K562 (cell line): Measurements from ENCODE around the gene TMEM14C. TPM values are rescaled to one million over a fixed set of nuclear protein-coding genes. Genes with fewer than 3 reads are reported as not detected.

Experiments used
- ARID1B ChIP-seq: fragments of 450-650 bp; IDR thresholded peaks from 2 replicates; pipeline ENCODE4 v1.6.1; 2016; ENCODE audit warnings: antibody characterized with exemption, mild to moderate bottlenecking, inconsistent platforms
- CBFB ChIP-seq: sonication (generic); formaldehyde crosslinking; IDR thresholded peaks from 2 replicates; pipeline ENCODE4 v1.4.0; 2020; ENCODE audit warnings: mild to moderate bottlenecking, missing genetic modification reagents
- DDX20 ChIP-seq: fragments of 450-650 bp; IDR thresholded peaks from 2 replicates; pipeline ENCODE4 v1.6.1; 2016; ENCODE audit warnings: missing genetic modification characterization, low read depth, mild to moderate bottlenecking, missing compliant biosample characterization, moderate library complexity
- GABPB2 ChIP-seq: fragments of 250-450 bp; sonication (Bioruptor Pico); conservative IDR thresholded peaks from 2 replicates; pipeline ENCODE4 v1.5.1; 2021; ENCODE audit warnings: mild to moderate bottlenecking
- NFE2 ChIP-seq: IDR thresholded peaks from 2 replicates; pipeline ENCODE4 v1.6.1; 2014; ENCODE audit warnings: antibody characterized with exemption, low read depth
- NR2C1 ChIP-seq, 2 experiments: fragments of 450-650 bp; IDR thresholded peaks; 2 replicates each; pipeline ENCODE4 v1.6.1; 2017; ENCODE audit warnings: mild to moderate bottlenecking in 2 of 2, antibody characterized with exemption in 1 of 2, inconsistent platforms in 1 of 2, missing compliant biosample characterization in 1 of 2, missing genetic modification characterization in 1 of 2
- NRF1 ChIP-seq, 2 experiments: fragments of 450-650 bp; IDR thresholded peaks in 1 of 2; conservative IDR thresholded peaks in 1 of 2; 2 replicates each; pipeline ENCODE4 v1.6.1; 2014; ENCODE audit warnings: mild to moderate bottlenecking in 2 of 2
- PTBP1 ChIP-seq: fragments of 200-400 bp; formaldehyde crosslinking; IDR thresholded peaks from 2 replicates; pipeline ENCODE4 v1.6.1; 2017; ENCODE audit warnings: low read depth, low read length
- SIRT6 ChIP-seq: IDR thresholded peaks from one replicate; pipeline ENCODE4 v1.6.1; 2012; ENCODE audit warnings: low read depth, mild to moderate bottlenecking, control low read depth, inconsistent platforms, low read length, moderate library complexity
- SNRNP70 ChIP-seq: fragments of 200-400 bp; formaldehyde crosslinking; optimal IDR thresholded peaks from 2 replicates; pipeline ENCODE3; 2017; ENCODE audit warnings: low read depth, low read length
- TCF7 ChIP-seq: sonication (generic); IDR thresholded peaks from 2 replicates; pipeline ENCODE4 v1.6.1; 2016; ENCODE audit warnings: antibody characterized with exemption, borderline replicate concordance
- TEAD4 ChIP-seq, 2 experiments: sonication (generic) in 1 of 2; formaldehyde crosslinking in 1 of 2; IDR thresholded peaks; 2 replicates each; pipeline versions ENCODE4 v1.6.1 to v1.8.0; 2012 to 2022; ENCODE audit warnings: borderline replicate concordance in 1 of 2, inconsistent platforms in 1 of 2, low read length in 1 of 2, mild to moderate bottlenecking in 1 of 2, missing genetic modification reagents in 1 of 2
- ZNF12 ChIP-seq: sonication (generic); formaldehyde crosslinking; IDR thresholded peaks from 2 replicates; pipeline ENCODE4 v1.4.0; 2020; ENCODE audit warnings: mild to moderate bottlenecking, missing genetic modification reagents
- polyA plus RNA-seq, 8 experiments: library from polyadenylated mRNA; depleted of rRNA in 4 of 8; stranded (reverse) in 5 of 8; unstranded in 3 of 8; fragments of >200 nt; fragmentation: Nextera tagmentation in 2 of 8; fragmentation: Illumina TruSeq in 1 of 8; extraction: Ambion mirVana in 2 of 8; extraction: Trizol in 1 of 8; gene quantifications; 2 replicates each; pipeline versions ENCODE4 v1.2.1 to v1.2.3, GENCODE V29; 2011 to 2014; ENCODE audit warnings: inconsistent platforms in 1 of 8, missing spikeins in 1 of 8
- total RNA-seq, 7 experiments: library from RNA; depleted of rRNA in 6 of 7; stranded (reverse); fragments of >200 nt in 6 of 7; fragmentation: Illumina TruSeq in 2 of 7; extraction: Trizol in 2 of 7; gene quantifications; 2 replicates each; pipeline versions ENCODE4 v1.2.1 to v1.2.3, GENCODE V29; 2011 to 2021; ENCODE audit warnings: low replicate concordance in 1 of 7
- TF ChIP-seq, protein P1 (sequence below): sonication (generic); formaldehyde crosslinking; IDR thresholded peaks from 2 replicates; pipeline ENCODE4 v1.8.0; 2023; ENCODE audit warnings: missing genetic modification reagents, mild to moderate bottlenecking, borderline replicate concordance
- TF ChIP-seq, protein P2 (sequence below): sonication (generic); formaldehyde crosslinking; IDR thresholded peaks from 2 replicates; pipeline ENCODE4 v1.5.0; 2020; ENCODE audit warnings: missing genetic modification reagents
- TF ChIP-seq, protein P3 (sequence below): fragments of 200-800 bp; sonication (Bioruptor generic); IDR thresholded peaks from 2 replicates; pipeline ENCODE4 v1.6.1; 2016; ENCODE audit warnings: missing genetic modification characterization, missing compliant biosample characterization

Gene TMEM14C
- total and polyA plus RNA-seq, 9 of the 15 experiments (the other 6 are each of a cell fraction or from before 2014, with no cell fraction given) = 151 to 496 (median 263) TPM

DNA sequence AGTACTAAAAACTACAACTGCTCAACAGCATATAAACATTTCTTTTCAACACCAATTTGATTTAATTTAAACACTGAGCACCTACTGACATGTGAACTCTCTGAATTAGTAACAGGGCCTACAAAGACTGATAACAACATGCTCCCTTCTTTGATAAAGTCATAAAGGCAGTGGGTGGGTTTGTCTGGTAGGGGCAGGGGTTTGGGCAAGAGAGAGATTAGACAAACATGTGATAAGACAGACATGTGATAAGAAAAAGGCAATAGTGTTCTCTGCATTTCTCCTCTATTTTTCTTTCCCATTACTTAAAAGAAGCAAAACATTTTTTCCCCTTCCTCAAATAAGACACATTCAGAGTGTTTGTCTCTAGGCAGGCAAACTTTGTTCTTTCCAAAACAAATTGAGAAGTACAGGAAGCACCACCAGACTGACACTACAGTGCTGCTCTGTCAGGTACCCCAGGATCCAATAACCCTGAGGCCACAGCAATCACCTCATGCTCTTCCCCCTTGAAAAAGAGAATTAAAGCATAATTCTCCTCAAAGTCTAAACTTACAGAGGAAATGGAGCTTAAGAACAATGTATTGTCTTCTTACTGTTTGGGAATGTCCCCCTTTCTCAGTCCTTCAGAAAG lies 40.4 kb upstream of the TMEM14C start (continued):
- TF ChIP-seq, protein P1, sequence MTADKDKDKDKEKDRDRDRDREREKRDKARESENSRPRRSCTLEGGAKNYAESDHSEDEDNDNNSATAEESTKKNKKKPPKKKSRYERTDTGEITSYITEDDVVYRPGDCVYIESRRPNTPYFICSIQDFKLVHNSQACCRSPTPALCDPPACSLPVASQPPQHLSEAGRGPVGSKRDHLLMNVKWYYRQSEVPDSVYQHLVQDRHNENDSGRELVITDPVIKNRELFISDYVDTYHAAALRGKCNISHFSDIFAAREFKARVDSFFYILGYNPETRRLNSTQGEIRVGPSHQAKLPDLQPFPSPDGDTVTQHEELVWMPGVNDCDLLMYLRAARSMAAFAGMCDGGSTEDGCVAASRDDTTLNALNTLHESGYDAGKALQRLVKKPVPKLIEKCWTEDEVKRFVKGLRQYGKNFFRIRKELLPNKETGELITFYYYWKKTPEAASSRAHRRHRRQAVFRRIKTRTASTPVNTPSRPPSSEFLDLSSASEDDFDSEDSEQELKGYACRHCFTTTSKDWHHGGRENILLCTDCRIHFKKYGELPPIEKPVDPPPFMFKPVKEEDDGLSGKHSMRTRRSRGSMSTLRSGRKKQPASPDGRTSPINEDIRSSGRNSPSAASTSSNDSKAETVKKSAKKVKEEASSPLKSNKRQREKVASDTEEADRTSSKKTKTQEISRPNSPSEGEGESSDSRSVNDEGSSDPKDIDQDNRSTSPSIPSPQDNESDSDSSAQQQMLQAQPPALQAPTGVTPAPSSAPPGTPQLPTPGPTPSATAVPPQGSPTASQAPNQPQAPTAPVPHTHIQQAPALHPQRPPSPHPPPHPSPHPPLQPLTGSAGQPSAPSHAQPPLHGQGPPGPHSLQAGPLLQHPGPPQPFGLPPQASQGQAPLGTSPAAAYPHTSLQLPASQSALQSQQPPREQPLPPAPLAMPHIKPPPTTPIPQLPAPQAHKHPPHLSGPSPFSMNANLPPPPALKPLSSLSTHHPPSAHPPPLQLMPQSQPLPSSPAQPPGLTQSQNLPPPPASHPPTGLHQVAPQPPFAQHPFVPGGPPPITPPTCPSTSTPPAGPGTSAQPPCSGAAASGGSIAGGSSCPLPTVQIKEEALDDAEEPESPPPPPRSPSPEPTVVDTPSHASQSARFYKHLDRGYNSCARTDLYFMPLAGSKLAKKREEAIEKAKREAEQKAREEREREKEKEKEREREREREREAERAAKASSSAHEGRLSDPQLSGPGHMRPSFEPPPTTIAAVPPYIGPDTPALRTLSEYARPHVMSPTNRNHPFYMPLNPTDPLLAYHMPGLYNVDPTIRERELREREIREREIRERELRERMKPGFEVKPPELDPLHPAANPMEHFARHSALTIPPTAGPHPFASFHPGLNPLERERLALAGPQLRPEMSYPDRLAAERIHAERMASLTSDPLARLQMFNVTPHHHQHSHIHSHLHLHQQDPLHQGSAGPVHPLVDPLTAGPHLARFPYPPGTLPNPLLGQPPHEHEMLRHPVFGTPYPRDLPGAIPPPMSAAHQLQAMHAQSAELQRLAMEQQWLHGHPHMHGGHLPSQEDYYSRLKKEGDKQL (CRISPR knock-in tag) = no peak
- TF ChIP-seq SIRT6 (no peak), TEAD4 (IDR thresholded peaks at IDR 0.05; ENCODE audit: low read length) (peak; percentile 58; the same call in 1 of the 2 replicates), TEAD4 (CRISPR knock-in tag; IDR thresholded peaks at IDR 0.05; ENCODE audit: borderline replicate concordance) (no peak), CBFB (CRISPR knock-in tag) (no peak), ARID1B (peak; percentile 55), PTBP1 (no peak), ZNF12 (CRISPR knock-in tag) (no peak), TCF7 (no peak), GABPB2 (CRISPR knock-in tag) (no peak), NFE2 (no peak), SNRNP70 (no peak), NR2C1 (IDR thresholded peaks at IDR 0.05) (no peak), NR2C1 (tag; IDR thresholded peaks at IDR 0.05) (no peak), DDX20 (no peak), NRF1 (conservative IDR thresholded peaks at IDR 0.05 in 1 of 2, IDR thresholded peaks at IDR 0.05 in 1 of 2) (no peak)
- TF ChIP-seq, protein P2, sequence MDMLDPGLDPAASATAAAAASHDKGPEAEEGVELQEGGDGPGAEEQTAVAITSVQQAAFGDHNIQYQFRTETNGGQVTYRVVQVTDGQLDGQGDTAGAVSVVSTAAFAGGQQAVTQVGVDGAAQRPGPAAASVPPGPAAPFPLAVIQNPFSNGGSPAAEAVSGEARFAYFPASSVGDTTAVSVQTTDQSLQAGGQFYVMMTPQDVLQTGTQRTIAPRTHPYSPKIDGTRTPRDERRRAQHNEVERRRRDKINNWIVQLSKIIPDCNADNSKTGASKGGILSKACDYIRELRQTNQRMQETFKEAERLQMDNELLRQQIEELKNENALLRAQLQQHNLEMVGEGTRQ = no peak
- TF ChIP-seq, protein P3, sequence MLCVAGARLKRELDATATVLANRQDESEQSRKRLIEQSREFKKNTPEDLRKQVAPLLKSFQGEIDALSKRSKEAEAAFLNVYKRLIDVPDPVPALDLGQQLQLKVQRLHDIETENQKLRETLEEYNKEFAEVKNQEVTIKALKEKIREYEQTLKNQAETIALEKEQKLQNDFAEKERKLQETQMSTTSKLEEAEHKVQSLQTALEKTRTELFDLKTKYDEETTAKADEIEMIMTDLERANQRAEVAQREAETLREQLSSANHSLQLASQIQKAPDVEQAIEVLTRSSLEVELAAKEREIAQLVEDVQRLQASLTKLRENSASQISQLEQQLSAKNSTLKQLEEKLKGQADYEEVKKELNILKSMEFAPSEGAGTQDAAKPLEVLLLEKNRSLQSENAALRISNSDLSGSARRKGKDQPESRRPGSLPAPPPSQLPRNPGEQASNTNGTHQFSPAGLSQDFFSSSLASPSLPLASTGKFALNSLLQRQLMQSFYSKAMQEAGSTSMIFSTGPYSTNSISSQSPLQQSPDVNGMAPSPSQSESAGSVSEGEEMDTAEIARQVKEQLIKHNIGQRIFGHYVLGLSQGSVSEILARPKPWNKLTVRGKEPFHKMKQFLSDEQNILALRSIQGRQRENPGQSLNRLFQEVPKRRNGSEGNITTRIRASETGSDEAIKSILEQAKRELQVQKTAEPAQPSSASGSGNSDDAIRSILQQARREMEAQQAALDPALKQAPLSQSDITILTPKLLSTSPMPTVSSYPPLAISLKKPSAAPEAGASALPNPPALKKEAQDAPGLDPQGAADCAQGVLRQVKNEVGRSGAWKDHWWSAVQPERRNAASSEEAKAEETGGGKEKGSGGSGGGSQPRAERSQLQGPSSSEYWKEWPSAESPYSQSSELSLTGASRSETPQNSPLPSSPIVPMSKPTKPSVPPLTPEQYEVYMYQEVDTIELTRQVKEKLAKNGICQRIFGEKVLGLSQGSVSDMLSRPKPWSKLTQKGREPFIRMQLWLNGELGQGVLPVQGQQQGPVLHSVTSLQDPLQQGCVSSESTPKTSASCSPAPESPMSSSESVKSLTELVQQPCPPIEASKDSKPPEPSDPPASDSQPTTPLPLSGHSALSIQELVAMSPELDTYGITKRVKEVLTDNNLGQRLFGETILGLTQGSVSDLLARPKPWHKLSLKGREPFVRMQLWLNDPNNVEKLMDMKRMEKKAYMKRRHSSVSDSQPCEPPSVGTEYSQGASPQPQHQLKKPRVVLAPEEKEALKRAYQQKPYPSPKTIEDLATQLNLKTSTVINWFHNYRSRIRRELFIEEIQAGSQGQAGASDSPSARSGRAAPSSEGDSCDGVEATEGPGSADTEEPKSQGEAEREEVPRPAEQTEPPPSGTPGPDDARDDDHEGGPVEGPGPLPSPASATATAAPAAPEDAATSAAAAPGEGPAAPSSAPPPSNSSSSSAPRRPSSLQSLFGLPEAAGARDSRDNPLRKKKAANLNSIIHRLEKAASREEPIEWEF (CRISPR knock-in tag) = no peak
